Ramos (cell line): ENCODE results near the gene GPC3.
"Not testable (repeated sequence)": the region's sequence is repeated elsewhere in the genome, so short reads cannot be mapped to it uniquely, and the experiment has no call there.

Experiments
- in situ Hi-C: fragments of 300-500 bp; cut with MboI; formaldehyde crosslinking; loops from one replicate; pipeline ENCODE4 v1.14.3; 2022; ENCODE audit warnings: low sequenced_read_pairs; ENCODE audit not compliant: unreplicated experiment

The GPC3 gene

DNA sequence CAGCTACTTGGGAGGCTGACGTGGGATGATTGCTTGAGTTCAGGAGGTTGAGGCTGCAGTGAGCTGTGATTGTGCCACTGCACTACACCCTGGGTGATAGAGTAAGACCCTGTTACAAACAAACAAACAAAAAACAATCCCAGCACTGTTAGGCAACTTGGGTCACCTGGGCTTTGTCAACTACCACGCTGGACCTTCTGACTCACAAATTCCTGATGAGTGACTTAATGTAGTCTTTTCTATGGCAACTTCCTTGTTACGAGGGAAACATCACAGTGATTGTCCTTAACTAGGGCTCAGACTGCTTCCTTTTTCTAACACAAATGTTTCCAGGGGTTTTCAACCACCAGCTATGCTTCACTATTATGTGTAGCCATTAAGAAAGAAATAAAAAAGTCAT lies 441.3 kb downstream of the GPC3 start:
- in situ Hi-C loops: no loop called here

DNA sequence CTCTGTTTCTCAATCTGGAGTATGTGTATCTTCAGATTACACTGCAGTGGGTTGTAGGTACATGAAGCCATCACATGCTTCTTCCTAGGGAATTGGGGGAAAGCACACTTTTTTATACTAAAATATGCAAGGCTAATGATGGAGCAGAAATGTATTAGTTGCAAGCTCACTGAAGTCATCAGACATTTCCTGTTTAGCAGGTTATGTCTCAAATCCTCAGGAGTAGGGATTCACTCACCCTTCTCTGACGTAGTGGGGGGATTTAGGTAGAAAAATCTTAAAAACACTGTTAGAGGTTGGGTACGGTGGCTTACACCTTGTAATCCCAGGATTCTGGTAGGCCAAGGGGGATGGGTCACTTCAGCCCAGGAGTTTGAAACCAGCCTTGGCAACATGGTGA lies 441.7 kb downstream of the GPC3 start:
- in situ Hi-C loops: no loop called here

DNA sequence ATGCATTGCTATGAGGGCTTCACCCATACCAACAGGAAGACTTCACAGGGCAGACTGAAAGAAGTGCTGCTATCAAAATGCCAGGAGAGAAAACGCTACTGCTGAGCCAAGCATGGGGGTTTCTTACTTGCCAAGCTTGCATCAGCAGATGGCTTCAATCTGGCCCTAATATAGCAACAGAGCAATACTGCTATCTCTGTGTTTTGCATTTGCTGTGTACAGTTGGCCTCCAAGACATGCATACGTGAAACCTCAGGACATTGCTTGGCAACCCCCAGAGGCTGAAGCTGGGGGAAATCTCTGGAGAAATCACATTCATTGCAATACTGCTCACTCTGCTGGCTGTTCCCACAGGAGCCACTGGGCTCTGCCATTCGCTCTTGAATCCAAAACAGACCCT lies 442.9 kb downstream of the GPC3 start:
- in situ Hi-C loops: no loop called here

- in situ Hi-C loops: no loop called here
These were observed 444.4 kb downstream of the GPC3 start for GRCh38 chrX:133541021-133541420.

DNA sequence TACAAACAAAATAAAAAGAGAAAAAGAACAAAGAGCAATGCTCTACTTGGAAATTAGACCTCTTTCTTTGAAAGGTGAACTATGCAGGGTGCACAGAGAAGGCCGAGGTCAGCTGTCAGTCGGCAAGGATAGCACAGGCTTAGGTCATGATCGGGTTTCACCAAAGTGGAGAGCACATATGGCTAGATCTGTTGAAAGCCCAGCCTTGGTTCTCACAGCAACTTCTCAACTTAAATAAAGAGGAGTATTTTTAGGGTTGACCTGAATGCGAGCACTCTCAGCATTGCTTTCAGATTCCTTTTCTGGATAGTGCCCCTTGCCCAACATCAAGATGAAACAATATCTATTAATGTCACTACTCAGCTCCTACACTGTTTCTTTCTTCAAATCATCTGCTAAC lies 447.2 kb downstream of the GPC3 start:
- in situ Hi-C loops: no loop called here

DNA sequence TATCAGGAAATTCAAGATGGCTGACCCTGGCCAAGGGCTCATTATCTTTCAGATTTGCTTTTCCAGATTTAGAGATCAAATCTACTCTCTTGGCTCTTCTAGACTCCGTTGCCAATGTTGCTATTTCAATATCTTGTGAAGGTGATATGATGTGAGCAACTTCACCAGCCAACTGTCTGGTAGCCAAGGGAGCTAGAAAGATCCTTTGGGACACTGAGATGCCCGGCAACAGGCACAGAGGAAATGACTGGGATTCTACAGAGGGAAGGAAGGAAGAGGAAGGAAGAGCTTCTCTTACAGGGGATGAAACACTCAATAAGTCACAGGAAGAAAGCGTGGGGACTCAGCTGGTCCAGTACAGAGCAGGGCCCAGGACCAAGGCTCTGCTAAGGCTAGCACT lies 448.3 kb downstream of the GPC3 start:
- in situ Hi-C loops: no loop called here

DNA sequence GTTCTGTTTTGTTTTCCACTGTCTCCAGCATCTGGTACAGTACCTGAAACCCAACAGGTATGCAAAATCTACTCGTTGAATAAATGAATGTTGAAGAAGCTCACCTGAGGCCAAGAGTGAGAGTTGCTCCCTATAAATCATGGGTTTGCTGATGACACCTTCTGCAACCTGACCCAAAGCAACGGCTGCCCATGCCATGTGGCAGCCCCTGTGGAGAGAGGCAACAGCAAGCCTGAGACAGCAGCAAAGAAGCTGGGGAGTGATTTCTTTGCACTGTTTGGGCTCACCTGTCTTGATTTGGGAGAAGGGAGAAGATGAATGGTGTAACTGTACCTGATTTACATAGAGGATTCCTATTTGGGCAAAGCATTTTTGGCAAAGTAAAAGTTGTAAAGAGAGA lies 450.3 kb downstream of the GPC3 start:
- in situ Hi-C loops: no loop called here

DNA sequence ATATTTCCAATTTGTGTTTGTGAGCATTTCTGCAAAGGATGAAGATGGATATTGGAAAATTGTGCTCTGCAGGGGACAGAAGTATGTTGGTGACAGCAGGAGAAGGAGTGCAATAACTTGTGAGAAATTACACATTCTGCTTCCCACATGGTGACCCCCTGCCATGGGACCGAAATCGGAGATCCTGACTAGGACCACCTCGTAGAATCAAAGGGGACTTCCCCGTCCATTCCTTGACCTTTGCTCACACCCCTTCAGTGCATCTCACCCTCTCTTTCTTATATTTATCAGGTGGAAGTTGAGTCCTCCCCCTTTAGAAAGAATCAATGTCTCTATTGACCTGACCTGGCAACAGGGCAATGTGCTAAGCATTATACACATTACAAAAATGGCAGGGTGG lies 451.2 kb downstream of the GPC3 start:
- in situ Hi-C loops: no loop called here

GRCh38 chrX:133533249-133533648 lies 452.1 kb downstream of the GPC3 start:
- in situ Hi-C loops: no loop called here

DNA sequence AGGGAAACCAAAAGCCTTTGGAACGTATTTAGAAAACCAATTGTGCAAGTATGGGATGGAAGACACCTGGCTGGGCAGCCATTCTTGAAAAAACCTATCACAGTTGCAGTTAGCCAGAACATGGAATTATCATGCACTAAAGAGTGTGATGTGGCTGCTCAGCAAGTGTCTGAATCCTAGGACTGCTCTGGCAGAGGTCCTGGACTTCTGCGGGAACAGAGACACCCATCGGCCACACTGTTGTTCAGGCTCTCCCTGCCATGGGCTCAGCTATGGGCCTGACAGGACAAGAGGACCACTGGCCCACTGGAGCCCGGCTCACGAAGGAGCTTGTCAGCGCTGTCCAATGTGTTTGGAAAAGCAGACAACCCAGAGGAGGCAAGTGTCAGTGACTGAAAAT lies 454.4 kb downstream of the GPC3 start:
- in situ Hi-C loops: no loop called here

- in situ Hi-C loops: no loop called here
These were observed 455.8 kb downstream of the GPC3 start for GRCh38 chrX:133529578-133529977.

- in situ Hi-C loops: no loop called here
These were observed 457.6 kb downstream of the GPC3 start for GRCh38 chrX:133527825-133528224.

GRCh38 chrX:133527415-133527814 lies 458.0 kb downstream of the GPC3 start:
- in situ Hi-C loops: no loop called here

DNA sequence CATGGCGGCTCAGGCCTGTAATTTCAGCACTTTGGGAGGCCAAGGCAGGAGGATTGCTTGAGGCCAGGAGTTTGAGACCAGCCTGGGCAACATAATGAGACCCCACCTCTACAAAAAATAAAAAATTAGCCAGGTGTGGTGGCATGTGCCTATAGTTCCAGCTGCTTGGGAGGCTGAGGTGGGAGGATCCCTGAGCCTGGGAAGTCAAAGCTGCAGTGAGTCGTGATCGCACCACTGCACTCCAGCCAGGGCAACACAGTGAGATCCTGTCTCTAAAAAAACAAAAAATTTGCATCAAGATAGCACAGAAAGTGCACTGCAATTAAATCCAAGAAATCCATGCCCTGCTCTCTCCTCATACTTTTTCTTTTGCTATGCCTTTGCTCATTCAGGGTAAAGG lies 458.6 kb downstream of the GPC3 start:
- in situ Hi-C loops: not testable (repeated sequence)

GRCh38 chrX:133523526-133523925 lies 461.9 kb downstream of the GPC3 start:
- in situ Hi-C loops: no loop called here

- in situ Hi-C loops: no loop called here
These were observed 462.3 kb downstream of the GPC3 start for GRCh38 chrX:133523081-133523487.

DNA sequence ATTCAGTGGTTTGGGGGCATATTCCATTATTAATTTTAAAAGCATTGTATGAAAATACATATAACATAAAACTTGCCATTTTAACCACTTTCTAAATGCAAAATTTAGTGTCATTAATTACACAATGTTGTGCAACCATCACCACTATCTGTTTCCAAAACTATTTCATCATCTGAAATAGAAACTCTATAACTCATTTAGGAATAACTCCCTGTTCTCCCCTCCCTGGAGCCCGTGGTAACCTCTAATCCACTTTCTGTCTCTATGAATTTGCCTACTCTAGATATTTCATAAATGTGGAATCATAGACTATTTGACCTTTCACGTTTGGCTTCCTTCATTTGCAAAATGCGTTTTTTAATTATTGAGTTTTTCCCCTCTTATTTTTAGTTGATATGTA lies 468.7 kb downstream of the GPC3 start:
- in situ Hi-C loops: no loop called here

DNA sequence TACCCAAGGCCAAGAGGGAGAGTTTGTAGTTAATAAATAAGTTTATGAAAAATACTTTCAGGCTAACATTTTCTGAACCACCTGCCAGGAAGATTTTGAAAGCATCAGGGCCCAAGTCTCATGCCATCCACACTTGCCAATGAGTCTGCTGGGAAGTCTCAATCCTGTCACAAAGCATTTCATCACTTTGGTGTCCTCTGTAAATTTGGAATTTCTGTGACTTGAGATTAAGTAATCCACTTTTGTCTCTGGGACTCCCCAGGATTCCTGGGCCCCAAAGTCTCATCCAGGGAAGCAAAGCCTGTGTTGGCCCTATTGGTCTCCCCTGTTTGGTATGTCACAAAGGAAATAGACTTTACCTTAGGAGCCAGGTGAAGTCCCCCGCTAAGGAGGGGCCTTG lies 470.9 kb downstream of the GPC3 start:
- in situ Hi-C loops: no loop called here

GRCh38 chrX:133513123-133513522 lies 472.3 kb downstream of the GPC3 start:
- in situ Hi-C loops: no loop called here

- in situ Hi-C loops: no loop called here
These were observed 474.4 kb downstream of the GPC3 start for GRCh38 chrX:133511041-133511440.

DNA sequence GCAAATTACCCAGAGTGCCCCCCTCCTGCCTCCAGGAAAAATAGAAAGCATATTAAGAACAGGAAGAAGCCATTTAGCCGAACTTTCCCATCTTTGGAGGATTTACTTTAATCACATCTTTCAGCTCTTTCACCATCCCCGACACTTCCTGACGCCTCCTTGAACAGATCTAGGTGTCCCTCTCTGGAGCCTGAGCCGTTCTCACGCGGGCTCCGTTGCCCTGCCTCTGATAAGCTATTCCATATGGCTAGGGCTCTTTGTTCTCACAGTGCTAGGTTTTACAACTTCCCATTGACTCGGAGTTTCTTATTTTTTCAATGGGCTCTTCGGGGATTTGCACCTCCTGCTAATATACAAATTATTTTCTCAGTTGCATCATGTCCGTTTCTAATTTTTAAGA lies 488.0 kb downstream of the GPC3 start:
- in situ Hi-C loops: no loop called here

- in situ Hi-C loops: no loop called here
These were observed 489.7 kb downstream of the GPC3 start for GRCh38 chrX:133495464-133496391.
